GM21825 (cell line): ENCODE measurements around the gene EXOC8.

Experiments
- ATAC-seq: cut with Tn5 transposase; IDR thresholded peaks from one replicate; pipeline ENCODE4 v1.9.1; 2021; ENCODE audit warnings: mild to moderate bottlenecking, moderate library complexity; ENCODE audit not compliant: unreplicated experiment

EXOC8 gene, protein sequence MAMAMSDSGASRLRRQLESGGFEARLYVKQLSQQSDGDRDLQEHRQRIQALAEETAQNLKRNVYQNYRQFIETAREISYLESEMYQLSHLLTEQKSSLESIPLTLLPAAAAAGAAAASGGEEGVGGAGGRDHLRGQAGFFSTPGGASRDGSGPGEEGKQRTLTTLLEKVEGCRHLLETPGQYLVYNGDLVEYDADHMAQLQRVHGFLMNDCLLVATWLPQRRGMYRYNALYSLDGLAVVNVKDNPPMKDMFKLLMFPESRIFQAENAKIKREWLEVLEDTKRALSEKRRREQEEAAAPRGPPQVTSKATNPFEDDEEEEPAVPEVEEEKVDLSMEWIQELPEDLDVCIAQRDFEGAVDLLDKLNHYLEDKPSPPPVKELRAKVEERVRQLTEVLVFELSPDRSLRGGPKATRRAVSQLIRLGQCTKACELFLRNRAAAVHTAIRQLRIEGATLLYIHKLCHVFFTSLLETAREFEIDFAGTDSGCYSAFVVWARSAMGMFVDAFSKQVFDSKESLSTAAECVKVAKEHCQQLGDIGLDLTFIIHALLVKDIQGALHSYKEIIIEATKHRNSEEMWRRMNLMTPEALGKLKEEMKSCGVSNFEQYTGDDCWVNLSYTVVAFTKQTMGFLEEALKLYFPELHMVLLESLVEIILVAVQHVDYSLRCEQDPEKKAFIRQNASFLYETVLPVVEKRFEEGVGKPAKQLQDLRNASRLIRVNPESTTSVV

GRCh38 chr1:231337472-231338269 lies at the start of gene EXOC8:
Gene EXOC8 (minus strand): TSS chr1:231337852. CDS start chr1:231337745, 107 bp downstream.
- ATAC-seq = peak; percentile 68

DNA sequence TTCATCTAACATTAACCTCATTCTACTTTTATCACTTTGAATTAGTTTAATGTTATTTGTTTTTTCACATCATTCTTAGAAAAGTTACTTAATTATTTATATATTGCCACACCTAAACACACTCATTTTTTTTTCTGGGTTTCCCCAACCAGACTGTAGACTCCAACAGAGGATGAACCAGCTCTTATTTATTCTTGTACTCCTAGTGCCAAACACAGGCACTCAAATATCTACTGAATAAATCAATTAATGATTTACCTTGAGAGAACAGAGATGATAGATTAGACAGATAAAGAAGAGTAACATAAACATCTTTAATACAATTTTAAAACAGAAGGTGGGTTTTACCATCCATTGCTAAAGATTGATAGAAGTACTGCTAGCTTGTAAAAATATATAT lies 48.8 kb upstream of the EXOC8 start:
- ATAC-seq = no peak

GRCh38 chr1:231385416-231385748 lies 47.7 kb upstream of the EXOC8 start:
- ATAC-seq = no peak

DNA sequence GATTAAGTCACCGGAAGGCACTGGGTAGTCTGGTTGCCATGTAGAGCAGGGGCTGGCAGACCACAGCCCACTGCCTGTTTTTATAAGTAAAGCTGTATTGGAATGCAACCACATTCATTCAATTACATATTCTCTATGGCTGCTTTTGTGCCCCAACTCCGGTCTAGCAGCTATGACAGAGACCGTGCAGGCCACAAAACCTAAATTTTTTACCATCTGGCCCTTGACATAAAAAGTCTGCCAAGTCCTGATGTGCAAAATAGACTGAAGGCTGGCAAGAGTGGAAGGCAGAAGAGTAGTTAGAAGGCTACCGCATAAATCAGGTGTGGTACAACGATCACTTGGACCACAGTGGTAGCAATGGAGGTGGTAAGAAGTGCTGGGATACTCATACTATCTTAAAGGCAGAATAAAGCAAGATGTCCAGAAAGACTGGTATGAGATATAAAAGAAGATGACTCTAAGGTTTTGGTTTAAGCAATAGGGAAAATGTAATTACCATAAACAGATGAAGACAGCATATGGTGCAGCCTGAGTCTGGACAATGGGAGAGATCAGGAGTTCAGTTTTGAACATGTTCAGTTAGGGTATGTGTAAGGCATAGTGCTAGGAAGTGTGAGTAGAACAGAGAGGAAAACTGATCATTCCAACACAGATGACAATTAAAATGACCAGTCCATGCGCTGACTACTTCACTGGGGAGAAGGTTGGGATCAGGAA lies 47.2 kb upstream of the EXOC8 start:
- no peak for ATAC-seq

DNA sequence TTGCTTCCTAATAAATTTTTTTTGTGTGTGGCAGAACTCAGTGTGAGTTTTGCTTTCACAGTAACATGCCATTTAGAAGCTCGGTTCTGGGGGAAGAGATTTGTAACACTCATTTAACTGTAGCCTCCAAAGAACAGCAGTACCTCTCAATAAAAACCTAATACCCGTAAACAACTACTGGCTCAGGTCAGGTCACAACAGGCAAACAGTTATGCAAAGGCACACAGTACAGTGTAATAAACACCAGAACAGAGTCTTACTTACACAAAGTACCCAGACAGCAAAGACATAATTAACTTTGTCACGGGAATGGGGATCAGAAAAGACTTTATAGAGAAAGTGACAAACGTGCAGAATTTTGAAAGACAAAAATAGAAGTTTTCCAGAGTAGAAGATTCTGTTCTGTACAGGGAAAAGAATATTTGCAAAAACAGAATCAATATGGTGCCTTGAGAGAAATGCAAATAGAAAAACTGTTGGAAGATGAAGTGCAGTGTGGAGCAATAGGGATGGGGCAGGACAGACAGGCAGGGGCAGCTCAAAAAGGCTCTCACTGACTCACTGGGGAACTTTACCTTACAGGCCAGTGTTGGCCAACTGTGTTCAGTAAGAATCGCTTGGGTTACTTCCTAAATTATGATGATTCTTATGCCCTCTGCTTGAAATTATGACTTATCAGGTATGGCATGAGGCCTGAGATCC lies 45.7 kb upstream of the EXOC8 start:
- ATAC-seq = no peak

GRCh38 chr1:231382426-231382825 lies 44.8 kb upstream of the EXOC8 start:
- ATAC-seq = no peak

- no peak for ATAC-seq
Measured at GRCh38 chr1:231381729-231382128, 44.1 kb upstream of the EXOC8 start.

- peak; percentile 86 for ATAC-seq
Measured at GRCh38 chr1:231376875-231377549, 39.4 kb upstream of the EXOC8 start.

DNA sequence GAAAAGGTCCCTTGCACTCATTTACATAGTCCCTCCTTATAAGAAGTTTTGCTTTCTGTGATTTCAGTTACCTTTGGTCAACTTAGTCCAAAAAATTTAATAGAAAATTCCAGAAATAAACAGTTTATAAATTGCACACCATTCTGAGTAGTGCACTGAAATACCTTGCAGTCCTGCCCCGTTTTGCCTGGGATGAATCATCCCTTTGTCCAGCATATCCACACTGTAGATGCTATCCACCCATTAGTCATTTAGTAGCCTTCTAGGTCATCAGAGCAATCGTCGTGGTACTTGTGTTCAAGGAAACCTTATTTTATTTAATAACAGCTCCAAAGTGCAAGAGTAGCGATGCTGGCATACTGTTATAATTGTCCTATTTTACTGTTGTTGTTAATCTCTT lies 38.4 kb upstream of the EXOC8 start:
- ATAC-seq = no peak

DNA sequence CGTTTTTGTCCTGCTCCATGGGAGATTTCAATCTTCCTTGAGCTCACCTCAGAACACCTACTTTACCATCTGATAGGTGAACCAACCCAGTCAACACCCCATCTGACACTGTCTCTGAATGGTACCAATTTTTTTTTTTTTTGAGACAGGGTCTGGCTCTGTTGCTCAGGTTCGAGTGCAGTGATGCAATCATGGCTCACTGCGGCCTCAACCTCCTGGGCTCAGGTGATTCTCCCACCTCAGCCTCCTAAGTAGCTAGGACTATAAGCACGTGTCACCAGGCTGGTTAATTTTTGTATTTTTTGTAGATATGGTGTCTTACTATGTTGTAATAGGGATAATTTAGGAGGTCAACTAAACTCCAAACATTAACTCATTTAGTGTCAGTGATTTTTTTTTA lies 36.7 kb upstream of the EXOC8 start:
- no peak for ATAC-seq

DNA sequence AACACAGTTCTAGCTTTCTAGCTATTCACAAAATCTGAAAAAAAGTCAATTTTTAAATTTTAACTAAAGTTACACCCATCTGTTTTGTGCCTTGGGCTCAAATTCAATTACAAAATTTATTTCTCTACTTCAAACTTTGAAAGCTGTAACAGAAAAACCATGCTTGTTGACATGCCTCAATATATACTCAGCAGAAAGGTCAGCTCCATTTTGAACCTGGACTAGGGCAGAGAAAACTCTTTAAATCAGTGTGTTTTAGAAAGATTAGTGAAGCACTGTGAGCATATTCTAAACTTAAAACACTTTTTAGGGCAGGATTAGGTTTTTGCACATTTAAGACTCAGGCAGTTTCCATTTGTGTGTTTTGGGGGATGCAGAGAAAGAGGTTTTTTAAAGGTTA lies 34.8 kb upstream of the EXOC8 start:
- no peak for ATAC-seq

DNA sequence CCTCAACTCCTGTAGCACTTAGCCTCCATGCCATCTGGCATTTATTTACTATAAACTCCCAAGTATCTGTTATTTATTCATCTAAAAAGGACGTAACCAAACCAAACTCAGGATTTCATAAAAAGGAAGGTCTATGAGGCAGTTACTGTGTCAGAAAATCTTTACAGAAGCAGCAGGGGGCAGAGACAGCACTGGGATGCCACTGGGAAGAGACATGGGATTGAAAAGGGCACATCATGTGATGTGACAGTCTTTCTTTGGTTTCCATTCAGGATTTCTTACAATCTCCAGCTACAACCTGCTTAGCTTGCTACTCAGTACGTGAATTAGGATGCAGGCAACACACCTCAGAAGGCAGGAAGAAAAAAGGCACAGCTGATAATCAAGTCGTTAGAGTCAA lies 31.6 kb upstream of the EXOC8 start:
- no peak for ATAC-seq

- no peak for ATAC-seq
Measured at GRCh38 chr1:231364192-231364591, 26.5 kb upstream of the EXOC8 start.

DNA sequence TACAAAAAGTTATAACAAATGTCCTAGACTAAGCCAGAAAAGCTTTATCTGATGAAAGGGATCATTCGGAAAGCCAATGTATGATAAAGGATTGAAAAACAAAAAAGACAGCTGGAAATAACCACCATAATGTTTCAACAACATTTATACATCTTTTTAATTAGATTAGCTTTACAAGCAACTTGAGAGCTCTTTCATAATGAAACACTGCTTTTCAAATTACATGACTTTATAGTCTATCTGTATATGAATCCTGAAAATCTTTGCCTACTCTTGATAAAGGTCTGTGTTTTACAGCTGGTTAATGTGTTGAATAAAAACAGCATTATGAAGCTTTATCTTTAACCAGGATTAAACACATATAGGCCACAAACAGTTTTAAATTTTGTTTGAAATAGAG lies 26.0 kb upstream of the EXOC8 start:
- no peak for ATAC-seq

GRCh38 chr1:231362325-231362724 lies 24.7 kb upstream of the EXOC8 start:
- no peak for ATAC-seq

DNA sequence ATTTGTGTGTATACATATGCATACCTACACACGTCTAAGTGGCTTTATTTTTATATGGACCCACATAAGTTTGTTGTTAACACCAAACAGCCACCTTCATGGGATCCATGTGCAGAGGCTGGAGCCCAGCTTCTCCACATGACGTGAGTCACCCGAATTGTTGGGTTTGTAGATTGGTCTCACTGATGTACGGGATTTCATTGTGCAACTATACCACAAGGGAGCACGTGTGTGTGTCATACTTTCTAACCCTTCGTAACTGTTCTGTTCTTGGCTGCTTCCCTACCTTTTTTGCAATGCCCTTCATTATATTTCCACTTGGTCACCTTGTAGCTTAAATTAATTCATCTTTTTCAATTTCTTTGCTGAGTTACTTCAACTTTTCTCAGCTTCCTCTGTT lies 21.5 kb upstream of the EXOC8 start:
- ATAC-seq = no peak

DNA sequence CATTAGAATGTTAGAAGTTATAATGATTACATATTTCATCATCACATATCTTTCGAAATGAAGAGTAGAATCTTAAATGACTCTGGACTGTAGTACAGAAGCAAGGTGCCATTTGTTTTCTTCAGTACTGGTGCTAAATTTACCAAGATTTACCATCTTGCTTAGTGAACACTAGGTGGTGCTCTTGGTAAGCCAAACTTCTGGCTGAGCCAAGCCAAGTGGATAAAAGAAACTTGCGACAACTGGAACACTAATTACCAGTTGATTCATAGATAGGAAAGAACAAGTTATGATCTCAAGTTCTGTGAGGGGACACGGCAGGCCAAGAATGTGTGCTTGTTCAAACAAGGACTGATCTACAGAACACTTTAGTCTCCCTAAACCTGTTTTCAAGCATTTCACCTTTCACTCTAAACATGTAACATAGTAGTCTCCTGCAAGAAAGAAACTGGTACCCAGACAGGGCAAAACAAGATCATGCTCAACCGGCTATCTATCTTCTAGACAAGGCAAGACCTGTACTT lies 20.2 kb upstream of the EXOC8 start:
- ATAC-seq = peak; percentile 78

DNA sequence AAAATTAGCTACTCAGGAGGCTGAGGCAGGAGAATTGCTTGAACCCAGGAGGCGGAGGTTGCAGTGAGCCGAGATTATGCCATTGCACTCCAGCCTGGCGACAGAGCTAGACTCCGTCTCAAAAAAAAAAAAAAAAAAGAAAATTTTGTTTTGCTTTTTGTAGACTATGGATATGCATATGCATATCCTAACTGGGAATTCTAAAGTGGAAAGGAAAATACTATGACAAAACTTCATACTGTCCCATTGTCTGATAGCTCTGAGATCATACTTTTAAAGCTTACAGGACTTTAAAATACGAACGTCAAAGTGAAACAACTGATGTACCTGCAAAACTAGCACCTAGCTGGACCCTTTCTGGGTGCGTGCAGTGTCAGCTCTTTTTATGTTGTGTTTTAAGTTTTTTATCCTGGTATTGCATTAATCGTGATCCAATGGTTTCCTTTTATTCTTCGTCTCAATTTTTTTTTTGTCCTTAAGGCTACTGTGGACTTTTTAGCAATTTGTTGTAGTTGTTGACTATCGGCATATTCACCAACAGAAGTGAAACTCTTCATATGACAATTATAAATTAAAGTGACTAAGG lies 19.6 kb upstream of the EXOC8 start:
- peak; percentile 10 for ATAC-seq

GRCh38 chr1:231355171-231355570 lies 17.5 kb upstream of the EXOC8 start:
- no peak for ATAC-seq
